LNCaP clone FGC (cell line): ENCODE data around the gene NFU1.
"Not testable (repeated sequence)": the region's sequence is repeated elsewhere in the genome, so short reads cannot be mapped to it uniquely, and the experiment has no call there.

ENCODE experiments used
- DNase-seq: peaks from one replicate; pipeline ENCODE4 v3.0.0-alpha.2; 2011; ENCODE audit warnings: low read depth
- H3K4me3 ChIP-seq: 2 replicates; pipeline ENCODE4 v1.5.1; 2011; ENCODE audit warnings: mild to moderate bottlenecking, low read depth, low read length, control low read depth
- CTCF ChIP-seq: IDR thresholded peaks from 2 replicates; pipeline ENCODE4 v1.5.1; 2012; ENCODE audit warnings: mild to moderate bottlenecking; ENCODE audit not compliant: control insufficient read depth, insufficient read depth; ENCODE audit errors: extremely low read depth

Gene NFU1

DNA sequence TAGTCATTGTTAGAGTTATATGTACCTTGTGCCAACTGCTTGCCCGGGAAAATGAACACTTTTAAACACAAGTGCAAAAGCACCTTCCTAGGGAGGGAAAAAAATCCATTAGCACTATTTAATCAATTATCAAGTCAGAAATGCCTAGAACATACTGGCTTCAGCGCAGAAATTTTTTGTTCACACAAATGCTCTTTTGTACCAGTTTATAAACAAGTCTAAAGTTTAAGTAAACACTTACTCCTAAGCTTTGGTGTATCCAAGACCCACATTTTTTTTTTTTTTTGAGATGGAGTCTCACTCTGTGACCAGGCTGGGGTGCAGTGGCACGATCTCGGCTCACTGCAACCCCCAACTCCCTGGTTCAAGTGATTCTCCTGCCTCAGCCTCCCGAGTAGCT is 80.8 kb downstream of the NFU1 start:
- no peak for DNase-seq
- H3K4me3 ChIP-seq = no peak overlapping the region
- no peak for TF ChIP-seq CTCF

DNA sequence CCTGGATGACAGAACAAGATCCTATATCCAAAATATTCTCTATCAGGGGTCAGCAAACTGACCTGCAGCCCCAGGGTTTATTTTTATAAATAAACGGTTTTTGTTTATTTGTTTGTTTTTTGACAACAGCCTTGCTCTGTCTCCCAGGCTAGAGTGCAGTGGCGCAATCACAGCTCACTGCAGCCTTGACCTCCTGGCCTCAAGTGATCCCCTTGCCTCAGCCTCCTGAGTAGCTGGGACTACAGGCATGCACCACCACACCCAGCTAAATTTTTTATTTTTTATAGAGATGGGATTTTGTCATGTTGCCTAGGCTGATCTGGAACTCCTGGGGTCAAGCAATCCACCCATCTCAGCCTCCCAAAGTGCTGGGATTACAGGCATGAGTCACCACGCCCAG is 82.3 kb downstream of the NFU1 start:
- DNase-seq, H3K4me3 ChIP-seq: not testable (repeated sequence)

DNA sequence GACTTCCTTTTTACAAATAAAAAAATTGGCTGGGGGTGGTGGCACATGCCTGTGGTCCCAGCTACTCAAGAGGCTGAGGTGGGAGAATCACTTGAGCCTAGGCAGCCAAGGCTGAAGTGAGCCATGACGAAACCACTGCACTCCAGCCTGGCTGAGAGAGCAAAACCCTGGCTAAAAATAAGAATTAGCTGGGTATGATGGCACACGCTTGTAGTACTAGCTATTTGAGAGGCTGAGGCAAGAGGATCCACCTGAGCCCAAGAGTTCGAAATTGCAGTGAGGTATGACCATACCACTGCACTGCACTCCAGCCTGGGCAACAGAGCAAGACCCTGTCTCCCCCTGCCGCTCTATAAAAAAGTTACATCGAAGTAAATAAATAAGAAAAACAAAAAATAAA is 83.9 kb downstream of the NFU1 start:
- no peak for DNase-seq
- TF ChIP-seq CTCF = no peak

GRCh38 chr2:69348781-69349180 is 88.5 kb downstream of the NFU1 start:
- TF ChIP-seq CTCF = no peak
- DNase-seq = no peak

More for the DNA sequence above, 83.9 kb downstream of the NFU1 start:
- H3K4me3 ChIP-seq = no peak overlapping the region

More at GRCh38 chr2:69348781-69349180, 88.5 kb downstream of the NFU1 start:
- H3K4me3 ChIP-seq = no peak overlapping the region
